Measurements from ENCODE around the gene SAMSN1.
"Not testable (repeated sequence)": the region's sequence is repeated elsewhere in the genome, so short reads cannot be mapped to it uniquely, and the experiment has no call there.

SAMSN1 gene

DNA sequence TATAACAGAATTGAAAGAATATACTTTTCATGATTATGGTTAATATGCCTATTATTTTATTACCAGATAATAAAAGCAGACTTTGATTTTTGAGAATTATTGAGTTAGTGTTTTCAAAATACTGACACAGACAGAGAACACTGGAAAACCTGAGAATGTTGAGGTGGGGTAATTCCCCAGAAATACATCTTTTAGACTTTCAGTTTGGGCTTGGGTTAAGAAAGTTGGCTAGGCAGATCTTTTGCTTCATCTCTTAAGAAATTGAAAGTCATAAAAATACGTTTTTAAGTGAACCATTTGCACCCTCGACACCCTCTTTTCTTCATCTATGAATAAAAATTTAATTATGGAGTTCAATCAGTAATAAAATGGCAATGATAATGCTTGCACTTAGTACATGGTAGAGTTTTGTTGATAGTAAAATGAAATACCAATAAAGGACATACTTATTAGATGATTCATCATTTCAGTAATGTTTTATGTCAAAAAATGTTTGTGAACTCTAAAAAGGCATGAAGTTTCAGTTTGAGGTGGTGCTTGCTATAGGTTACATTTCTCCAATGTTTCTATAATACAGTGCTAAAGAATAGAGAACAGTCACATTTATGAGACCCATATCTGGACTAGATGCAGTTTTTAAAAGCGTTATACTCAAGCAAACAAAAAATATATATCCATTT lies 1.9 kb upstream of the SAMSN1 start:
- no peak for DNase-seq (ENCODE audit: low spot score in 2 of 2)
- Mint-ChIP-seq H3K36me3 (peaks cover 25% of the 10 kb centered on the region), H3K27ac (peak overlapping the region; percentile 79), H3K4me3 (peak overlapping the region; percentile 56), H3K4me1 (peaks cover 32% of the 10 kb centered on the region), H3K9me3 (no peaks in the 10 kb centered on the region)
- ATAC-seq = peak; percentile 76

- peak overlapping the region; percentile 78 for H3K4me3 Mint-ChIP-seq
- H3K27ac Mint-ChIP-seq = peak overlapping the region; percentile 79
- not testable (repeated sequence) for DNase-seq (ENCODE audit: low spot score in 2 of 2); H3K9me3 Mint-ChIP-seq; ATAC-seq
- peaks cover 38% of the 10 kb centered on the region for H3K36me3 Mint-ChIP-seq
- H3K4me1 Mint-ChIP-seq = peaks cover 32% of the 10 kb centered on the region
These were observed 604 bp upstream of the SAMSN1 start for GRCh38 chr21:14546719-14547118.

- Mint-ChIP-seq H3K9me3 (no peaks in the 10 kb centered on the region), H3K4me3 (peak overlapping the region; percentile 78), H3K27ac (peak overlapping the region; percentile 79), H3K4me1 (peaks cover 24% of the 10 kb centered on the region), H3K36me3 (peaks cover 60% of the 10 kb centered on the region)
- ATAC-seq (no peak), DNase-seq (ENCODE audit: low spot score in 2 of 2) (no peak)
These were observed 2.1 kb downstream of the SAMSN1 start for GRCh38 chr21:14543983-14544382.

DNA sequence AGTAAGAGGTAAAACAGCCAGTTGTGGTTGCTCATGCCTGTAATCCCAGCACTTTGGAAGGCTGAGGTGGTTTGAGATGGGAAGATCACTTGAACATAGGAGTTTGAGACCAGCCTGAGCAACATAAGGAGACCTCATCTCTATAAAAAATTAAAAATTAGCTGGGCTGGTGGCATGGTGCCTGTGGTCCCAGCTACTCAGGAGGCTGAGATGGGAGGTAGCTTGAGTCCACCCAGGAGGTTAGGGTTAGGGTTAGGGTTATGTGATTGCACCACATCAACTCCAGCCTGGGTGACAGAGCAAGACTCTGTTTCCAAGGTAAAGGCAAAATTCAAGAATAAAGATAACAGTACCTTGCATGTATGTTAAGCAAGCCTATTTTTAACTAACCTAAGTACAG lies 3.5 kb downstream of the SAMSN1 start:
- DNase-seq (ENCODE audit: low spot score in 2 of 2) (no peak), ATAC-seq (no peak)
- Mint-ChIP-seq H3K36me3 (peaks cover 71% of the 10 kb centered on the region), H3K27ac (peak overlapping the region; percentile 89), H3K9me3 (no peaks in the 10 kb centered on the region), H3K4me1 (peaks cover 33% of the 10 kb centered on the region), H3K4me3 (peak overlapping the region; percentile 78)

GRCh38 chr21:14541841-14542490 lies 4.1 kb downstream of the SAMSN1 start:
- peaks cover 4% of the 10 kb centered on the region for H3K9me3 Mint-ChIP-seq
- peaks cover 76% of the 10 kb centered on the region for H3K36me3 Mint-ChIP-seq
- ATAC-seq (peak; percentile 54), DNase-seq (ENCODE audit: low spot score in 2 of 2) (no peak)
- H3K4me3 Mint-ChIP-seq = peak overlapping the region; percentile 78
- H3K27ac Mint-ChIP-seq = peak overlapping the region; percentile 89
- H3K4me1 Mint-ChIP-seq = peaks cover 33% of the 10 kb centered on the region

- H3K27ac Mint-ChIP-seq = peak overlapping the region; percentile 99
- peak overlapping the region; percentile 78 for H3K4me3 Mint-ChIP-seq
- peaks cover 80% of the 10 kb centered on the region for H3K36me3 Mint-ChIP-seq
- ATAC-seq (peak; percentile 29), DNase-seq (ENCODE audit: low spot score in 2 of 2) (no peak)
- peaks cover 68% of the 10 kb centered on the region for H3K4me1 Mint-ChIP-seq
- H3K9me3 Mint-ChIP-seq = peaks cover 7% of the 10 kb centered on the region
These were observed 7.6 kb downstream of the SAMSN1 start for GRCh38 chr21:14538483-14538882.

DNA sequence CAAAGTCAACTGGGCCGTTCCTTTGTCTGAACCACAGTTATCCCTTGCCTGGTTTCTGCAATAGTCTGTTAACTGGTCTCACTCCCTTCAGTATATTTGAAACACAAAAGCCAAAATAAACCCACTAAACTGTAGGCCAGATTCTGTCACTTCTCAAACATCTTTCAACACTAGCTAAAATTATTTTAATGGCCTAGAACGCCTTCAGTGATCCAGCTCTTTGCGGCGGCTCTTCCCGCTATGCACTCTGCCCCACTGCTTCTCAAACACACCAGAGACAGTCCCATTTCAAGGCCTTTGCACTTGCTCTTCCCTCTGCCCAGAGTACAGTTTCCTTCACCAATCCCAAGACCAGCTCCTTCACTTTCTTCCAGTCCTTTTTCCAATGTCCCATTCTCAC lies 9.2 kb downstream of the SAMSN1 start:
- Mint-ChIP-seq H3K27ac (peak overlapping the region; percentile 99), H3K4me3 (peak overlapping the region; percentile 23), H3K36me3 (peaks cover 79% of the 10 kb centered on the region), H3K9me3 (peaks cover 7% of the 10 kb centered on the region), H3K4me1 (peaks cover 75% of the 10 kb centered on the region)
- DNase-seq (ENCODE audit: low spot score in 2 of 2) = no peak
- no peak for ATAC-seq

- H3K4me1 Mint-ChIP-seq = peaks cover 82% of the 10 kb centered on the region
- ATAC-seq (no peak), DNase-seq (ENCODE audit: low spot score in 2 of 2) (no peak)
- H3K9me3 Mint-ChIP-seq = peaks cover 7% of the 10 kb centered on the region
- H3K36me3 Mint-ChIP-seq = peaks cover 76% of the 10 kb centered on the region
- H3K27ac Mint-ChIP-seq = peak overlapping the region; percentile 99
- peak overlapping the region; percentile 78 for H3K4me3 Mint-ChIP-seq
These were observed 10.4 kb downstream of the SAMSN1 start for GRCh38 chr21:14535702-14536101.

DNA sequence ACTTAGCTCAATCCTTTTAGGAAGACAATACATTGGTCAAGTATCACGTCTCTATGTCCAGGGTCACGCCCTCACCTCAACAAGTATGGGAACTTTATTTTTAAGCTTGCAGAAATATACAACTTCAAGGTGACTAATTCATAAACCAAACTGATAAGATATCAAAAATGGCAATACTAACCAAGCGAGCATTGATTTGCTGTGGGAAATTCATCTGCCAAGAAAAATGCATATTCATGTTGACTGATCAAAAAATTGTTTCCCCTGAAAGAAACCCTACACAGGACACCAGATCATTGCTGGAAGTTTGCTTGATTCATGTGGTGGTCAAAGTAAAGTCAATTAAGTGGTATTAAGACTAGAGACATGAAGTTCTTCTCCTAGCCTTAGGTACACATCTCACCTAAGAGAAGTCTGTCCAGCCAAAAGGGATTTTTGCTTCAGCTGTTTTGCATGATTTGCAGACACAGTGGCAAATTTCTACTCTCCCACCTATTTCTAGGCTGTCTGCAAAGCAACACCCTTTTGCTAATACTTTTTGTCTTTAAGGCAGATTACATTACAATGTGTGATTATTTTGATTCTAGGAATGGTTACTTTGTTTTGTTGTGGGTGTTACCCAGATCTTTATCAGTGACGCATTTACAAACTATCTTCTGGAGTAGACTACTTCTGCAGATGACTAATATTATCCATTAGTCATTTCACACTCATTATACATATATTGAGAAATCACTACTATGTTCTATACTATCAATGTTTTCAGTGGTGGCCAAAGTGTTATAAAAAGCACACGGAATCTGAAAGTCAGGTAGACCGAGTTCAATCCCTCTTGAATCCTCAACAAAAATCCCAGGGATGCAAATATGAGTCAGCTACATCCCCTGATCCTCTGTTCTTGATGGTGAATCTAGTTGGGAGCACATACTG lies 12.4 kb downstream of the SAMSN1 start:
- H3K36me3 Mint-ChIP-seq = peaks cover 75% of the 10 kb centered on the region
- H3K4me3 Mint-ChIP-seq = peak overlapping the region; percentile 78
- H3K9me3 Mint-ChIP-seq = peaks cover 7% of the 10 kb centered on the region
- peak overlapping the region; percentile 99 for H3K27ac Mint-ChIP-seq
- H3K4me1 Mint-ChIP-seq = peaks cover 78% of the 10 kb centered on the region
- ATAC-seq (peak; percentile 93), DNase-seq (ENCODE audit: low spot score in 2 of 2) (peak in 1 of 2 donors; percentile 72)

DNA sequence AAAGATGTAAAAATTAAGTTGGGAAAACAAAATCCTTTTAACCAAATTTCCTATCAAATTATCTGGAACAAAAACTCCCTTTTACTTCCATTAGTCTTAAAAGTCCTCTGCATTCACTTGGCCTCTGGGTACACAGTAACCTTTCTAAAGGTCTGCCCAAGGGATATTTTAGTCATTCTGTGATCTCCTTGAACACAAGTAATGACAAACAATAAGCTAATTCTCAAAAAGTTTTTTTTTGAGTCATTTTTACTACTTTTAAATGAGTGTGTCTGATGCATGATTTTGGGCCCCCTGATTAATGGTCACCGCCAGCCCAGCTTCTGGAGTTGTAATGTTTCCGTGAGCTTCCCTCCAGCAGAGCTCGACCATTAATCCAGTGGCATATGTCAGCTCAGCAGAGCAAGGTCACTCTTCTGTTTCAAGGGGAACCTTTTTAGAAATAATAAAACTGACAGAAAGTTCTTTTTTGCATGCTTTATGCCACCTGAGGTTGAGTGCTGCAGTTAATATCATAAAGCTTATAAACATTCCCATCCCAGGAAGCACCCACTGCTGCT lies 14.3 kb downstream of the SAMSN1 start:
- Mint-ChIP-seq H3K27ac (peak overlapping the region; percentile 99), H3K36me3 (peaks cover 77% of the 10 kb centered on the region)

DNA sequence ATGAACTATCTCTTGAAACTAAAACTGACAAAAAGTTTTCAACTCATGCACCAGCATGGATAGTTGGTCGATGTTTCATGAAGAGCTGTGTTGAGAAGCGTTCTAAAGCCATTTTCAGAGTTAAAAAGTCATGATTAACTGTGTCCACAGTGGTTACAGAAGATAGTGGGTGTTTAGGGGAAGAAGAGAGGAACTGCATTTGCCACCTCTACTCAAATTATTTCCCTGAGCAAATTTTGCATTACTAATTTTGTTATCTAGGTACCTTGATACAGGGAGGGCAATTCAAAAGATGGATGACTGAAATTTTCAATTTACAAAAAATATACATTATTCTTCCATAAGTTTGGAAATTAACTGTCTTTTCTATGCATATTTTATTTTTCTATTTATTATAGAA lies 15.5 kb downstream of the SAMSN1 start:
- peaks cover 55% of the 10 kb centered on the region for H3K4me1 Mint-ChIP-seq
- H3K36me3 Mint-ChIP-seq = peaks cover 76% of the 10 kb centered on the region
- peak overlapping the region; percentile 97 for H3K27ac Mint-ChIP-seq
- no peaks in the 10 kb centered on the region for H3K9me3 Mint-ChIP-seq
- no peak for DNase-seq (ENCODE audit: low spot score in 2 of 2)
- no peak for ATAC-seq
- H3K4me3 Mint-ChIP-seq = peak overlapping the region; percentile 51

More for the DNA sequence above, 14.3 kb downstream of the SAMSN1 start:
- Mint-ChIP-seq H3K4me1 (peaks cover 68% of the 10 kb centered on the region), H3K9me3 (peaks cover 3% of the 10 kb centered on the region), H3K4me3 (peak overlapping the region; percentile 66)
- no peak for DNase-seq (ENCODE audit: low spot score in 2 of 2)
- peak; percentile 56 for ATAC-seq

DNA sequence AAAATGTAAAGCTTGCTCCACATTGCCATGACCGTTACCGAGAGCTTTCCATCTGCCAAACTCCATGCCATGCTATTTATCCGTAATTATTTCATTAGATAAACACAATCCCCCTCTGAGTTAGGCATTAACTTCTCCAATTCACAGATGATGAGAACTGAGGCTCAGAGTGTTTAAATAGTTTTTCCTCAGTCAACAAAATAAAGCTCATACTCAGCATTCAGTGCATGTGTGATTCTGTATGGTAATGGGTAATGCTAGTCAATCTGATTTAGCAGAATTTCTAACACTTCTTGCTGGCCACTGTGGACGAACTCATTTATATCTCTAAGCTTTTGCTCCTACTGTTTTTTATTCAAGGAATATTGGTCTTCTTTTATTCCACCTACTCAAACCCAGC lies 17.3 kb downstream of the SAMSN1 start:
- ATAC-seq (no peak), DNase-seq (ENCODE audit: low spot score in 2 of 2) (no peak)
- peak overlapping the region; percentile 57 for H3K4me3 Mint-ChIP-seq
- no peaks in the 10 kb centered on the region for H3K9me3 Mint-ChIP-seq
- H3K27ac Mint-ChIP-seq = peak overlapping the region; percentile 97
- H3K36me3 Mint-ChIP-seq = peaks cover 75% of the 10 kb centered on the region
- peaks cover 46% of the 10 kb centered on the region for H3K4me1 Mint-ChIP-seq

GRCh38 chr21:14527696-14528652 lies 18.1 kb downstream of the SAMSN1 start:
- ATAC-seq (peak; percentile 65), DNase-seq (ENCODE audit: low spot score in 2 of 2) (no peak)
- H3K4me3 Mint-ChIP-seq = peak overlapping the region; percentile 57
- peaks cover 49% of the 10 kb centered on the region for H3K4me1 Mint-ChIP-seq
- peak overlapping the region; percentile 97 for H3K27ac Mint-ChIP-seq
- H3K36me3 Mint-ChIP-seq = peaks cover 75% of the 10 kb centered on the region
- no peaks in the 10 kb centered on the region for H3K9me3 Mint-ChIP-seq
